ENCODE data around the gene M1AP. TPM values are rescaled to one million over a fixed set of nuclear protein-coding genes. Genes with fewer than 3 reads are reported as not detected.

The M1AP gene
- total RNA-seq, 1 experiment from 2014 or later = 7.6 TPM

DNA sequence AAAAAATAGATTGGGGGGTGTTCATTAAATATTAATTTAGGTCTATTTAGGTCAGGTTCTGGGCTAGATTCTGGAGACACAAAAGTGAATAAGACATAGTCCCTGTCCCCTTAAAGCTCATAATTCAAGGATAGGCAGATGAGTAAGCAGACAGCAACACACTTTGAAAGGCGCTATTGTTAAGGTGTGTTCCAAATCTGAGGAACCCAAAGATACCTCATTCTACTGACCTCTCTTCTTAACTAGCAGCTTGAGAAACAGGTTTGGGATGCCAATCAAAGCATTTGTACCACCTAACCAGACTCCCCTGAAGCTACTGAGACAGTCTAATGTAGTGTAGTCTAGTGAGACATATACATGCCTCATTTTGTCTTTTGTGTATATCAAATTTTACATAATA lies 40.8 kb upstream of the M1AP start:
- no peak overlapping the region for H2BK20ac ChIP-seq (ENCODE audit: low read depth, low read length, poor library complexity, severe bottlenecking)
- TF ChIP-seq, protein P1, sequence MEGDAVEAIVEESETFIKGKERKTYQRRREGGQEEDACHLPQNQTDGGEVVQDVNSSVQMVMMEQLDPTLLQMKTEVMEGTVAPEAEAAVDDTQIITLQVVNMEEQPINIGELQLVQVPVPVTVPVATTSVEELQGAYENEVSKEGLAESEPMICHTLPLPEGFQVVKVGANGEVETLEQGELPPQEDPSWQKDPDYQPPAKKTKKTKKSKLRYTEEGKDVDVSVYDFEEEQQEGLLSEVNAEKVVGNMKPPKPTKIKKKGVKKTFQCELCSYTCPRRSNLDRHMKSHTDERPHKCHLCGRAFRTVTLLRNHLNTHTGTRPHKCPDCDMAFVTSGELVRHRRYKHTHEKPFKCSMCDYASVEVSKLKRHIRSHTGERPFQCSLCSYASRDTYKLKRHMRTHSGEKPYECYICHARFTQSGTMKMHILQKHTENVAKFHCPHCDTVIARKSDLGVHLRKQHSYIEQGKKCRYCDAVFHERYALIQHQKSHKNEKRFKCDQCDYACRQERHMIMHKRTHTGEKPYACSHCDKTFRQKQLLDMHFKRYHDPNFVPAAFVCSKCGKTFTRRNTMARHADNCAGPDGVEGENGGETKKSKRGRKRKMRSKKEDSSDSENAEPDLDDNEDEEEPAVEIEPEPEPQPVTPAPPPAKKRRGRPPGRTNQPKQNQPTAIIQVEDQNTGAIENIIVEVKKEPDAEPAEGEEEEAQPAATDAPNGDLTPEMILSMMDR (conservative IDR thresholded peaks at IDR 0.05) = no peak
- DNase-seq = no peak
- H4K5ac ChIP-seq (ENCODE audit: insufficient read length, low read depth, low read length) = no peak overlapping the region
- no CpG with 5 or more reads among the region's 1 CpG for WGBS (ENCODE audit: extremely low coverage, insufficient read length, low lambda C conversion rate)
- no peak overlapping the region for H3T11ph ChIP-seq (ENCODE audit: low read length)
- no peaks in the 10 kb centered on the region for H3K27me3 ChIP-seq (ENCODE audit: insufficient read depth, low read length)
- no peaks in the 10 kb centered on the region for H3K27me3 Mint-ChIP-seq (ENCODE audit: low read depth)
- H4K91ac ChIP-seq (ENCODE audit: insufficient read length, low read depth, low read length) = no peak overlapping the region
- H3K9me3 Mint-ChIP-seq = peaks cover 0 to 2% of the 10 kb centered on the region in 2 experiments; a peak in 2 of 5 replicates
- no peak overlapping the region for H3K27ac Mint-ChIP-seq
- no peak overlapping the region for H2BK120ac ChIP-seq (ENCODE audit: low read depth, low read length, poor library complexity, severe bottlenecking)
- no peak overlapping the region for H3K4ac ChIP-seq (ENCODE audit: low read depth, low read length)
- H4K20me1 ChIP-seq (ENCODE audit: control insufficient read depth, insufficient read depth, insufficient read length) = no peaks in the 10 kb centered on the region
- H3K23ac ChIP-seq (ENCODE audit: insufficient read length, low read depth, low read length) = no peak overlapping the region
- no peaks in the 10 kb centered on the region; a peak in 1 of 4 replicates for H3K4me1 Mint-ChIP-seq
- no peak overlapping the region for H3K18ac ChIP-seq (ENCODE audit: insufficient read length, low read depth, low read length)
- H3K4me1 ChIP-seq (ENCODE audit: insufficient read depth, low read length) = no peaks in the 10 kb centered on the region
- no peaks in the 10 kb centered on the region for H3K9me3 ChIP-seq (ENCODE audit: control insufficient read depth, low read depth, low read length)
- H3K27ac ChIP-seq (ENCODE audit: insufficient read length, low read depth, low read length) = no peak overlapping the region
- H2BK5ac ChIP-seq (ENCODE audit: insufficient read length, low read length) = no peak overlapping the region
- H2BK15ac ChIP-seq (ENCODE audit: low read depth, low read length) = no peak overlapping the region
- H2AK5ac ChIP-seq (ENCODE audit: insufficient read length, low read length) = no peak overlapping the region
- H3K4me2 ChIP-seq (ENCODE audit: insufficient read depth, insufficient read length, low read length) = no peak overlapping the region
- H3K9ac ChIP-seq (ENCODE audit: extremely low read depth, insufficient read length, low read length) = no peak overlapping the region
- H2AFZ ChIP-seq (ENCODE audit: low read length) = no peak overlapping the region
- H2BK12ac ChIP-seq (ENCODE audit: insufficient read length, low read depth, low read length) = no peak overlapping the region
- H3K36me3 Mint-ChIP-seq (ENCODE audit: insufficient read depth in 1 of 3, low read depth in 3 of 3) = peaks cover 0 to 1% (median 0%) of the 10 kb centered on the region in 3 experiments; a peak in 1 of 7 replicates
- H3K4me3 Mint-ChIP-seq = no peak overlapping the region
- no peak overlapping the region for H3K14ac ChIP-seq (ENCODE audit: insufficient read depth, low read length)
- H4K8ac ChIP-seq (replicated peaks; ENCODE audit: insufficient read length, low read depth, low read length) = no peak overlapping the region
- H3K23me2 ChIP-seq (ENCODE audit: insufficient read length, low read depth, low read length, poor library complexity, severe bottlenecking) = no peaks in the 10 kb centered on the region
- H3K79me1 ChIP-seq (ENCODE audit: insufficient read depth, low read depth, low read length, poor library complexity, severe bottlenecking) = no peaks in the 10 kb centered on the region
- H3K79me2 ChIP-seq (ENCODE audit: insufficient read depth, low read length) = peaks cover 1% of the 10 kb centered on the region; the same call in 1 of the 2 replicates
- no peak overlapping the region for H3K56ac ChIP-seq (ENCODE audit: insufficient read length, low read depth, low read length)
